HG02938 (cell line): Measurements from ENCODE around the gene LYPD5.
"Not testable (repeated sequence)": the region's sequence is repeated elsewhere in the genome, so short reads cannot be mapped to it uniquely, and the experiment has no call there.

ENCODE experiments used
- ATAC-seq: cut with Tn5 transposase; IDR thresholded peaks from one replicate; pipeline ENCODE4 v1.9.1; 2021; ENCODE audit warnings: mild to moderate bottlenecking, moderate library complexity; ENCODE audit not compliant: unreplicated experiment

Gene LYPD5

DNA sequence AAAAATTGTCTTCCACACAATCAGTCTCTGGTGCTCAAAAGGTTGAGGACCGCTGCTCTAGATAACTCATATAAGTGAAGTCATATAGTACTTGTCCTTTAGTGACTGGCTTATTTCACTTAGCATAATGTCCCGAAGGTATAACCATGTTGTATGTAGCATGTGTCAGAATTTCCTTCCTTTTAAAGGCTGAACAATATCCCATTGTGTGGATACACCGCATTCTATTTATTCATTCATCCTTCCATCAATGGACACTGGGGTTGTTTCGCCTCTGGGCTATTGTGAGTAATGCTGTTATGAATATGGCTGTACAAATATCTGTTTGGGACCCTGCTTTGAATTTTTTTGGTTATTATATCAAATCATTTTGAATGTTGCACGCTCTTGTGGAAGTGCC is 4.6 kb upstream of the LYPD5 start:
- no peak for ATAC-seq

DNA sequence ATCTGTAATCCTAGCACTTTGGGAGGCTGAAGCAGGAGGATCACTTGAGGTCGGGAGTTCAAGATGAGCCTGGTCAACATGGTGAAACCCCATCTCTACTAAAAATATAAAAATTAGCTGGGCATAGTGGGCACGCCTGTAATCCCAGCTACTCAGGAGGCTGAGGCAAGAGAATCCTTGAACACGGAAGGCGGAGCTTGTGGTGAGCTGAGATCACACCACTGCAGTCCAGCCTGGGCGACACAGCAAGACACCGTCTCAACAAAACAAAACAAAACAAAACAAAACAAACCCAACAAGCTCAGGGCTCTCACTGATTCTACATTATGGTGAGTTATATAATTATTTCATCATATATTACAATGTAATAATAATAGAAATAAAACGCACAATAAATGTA is 4.2 kb upstream of the LYPD5 start:
- ATAC-seq: not testable (repeated sequence)

DNA sequence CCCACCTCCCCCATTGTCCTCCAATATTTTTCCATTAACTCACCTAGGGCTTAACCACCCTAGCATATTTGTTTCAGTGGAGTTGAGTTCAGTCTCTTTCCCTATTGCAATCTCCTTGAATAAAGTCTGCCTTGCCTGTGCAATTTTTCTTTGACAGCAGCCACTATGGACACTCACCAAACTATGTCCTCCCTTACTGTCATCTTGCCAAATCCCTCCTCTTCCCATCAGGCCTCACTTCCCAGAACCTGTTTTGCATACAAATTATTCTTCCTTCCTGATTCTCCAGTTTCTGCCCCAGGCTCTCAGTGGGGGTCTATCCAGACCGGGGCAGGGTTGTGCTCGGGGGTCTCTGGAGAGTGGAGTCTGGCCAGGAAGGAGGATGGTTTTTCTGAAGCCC is 2.2 kb upstream of the LYPD5 start:
- ATAC-seq: no peak

DNA sequence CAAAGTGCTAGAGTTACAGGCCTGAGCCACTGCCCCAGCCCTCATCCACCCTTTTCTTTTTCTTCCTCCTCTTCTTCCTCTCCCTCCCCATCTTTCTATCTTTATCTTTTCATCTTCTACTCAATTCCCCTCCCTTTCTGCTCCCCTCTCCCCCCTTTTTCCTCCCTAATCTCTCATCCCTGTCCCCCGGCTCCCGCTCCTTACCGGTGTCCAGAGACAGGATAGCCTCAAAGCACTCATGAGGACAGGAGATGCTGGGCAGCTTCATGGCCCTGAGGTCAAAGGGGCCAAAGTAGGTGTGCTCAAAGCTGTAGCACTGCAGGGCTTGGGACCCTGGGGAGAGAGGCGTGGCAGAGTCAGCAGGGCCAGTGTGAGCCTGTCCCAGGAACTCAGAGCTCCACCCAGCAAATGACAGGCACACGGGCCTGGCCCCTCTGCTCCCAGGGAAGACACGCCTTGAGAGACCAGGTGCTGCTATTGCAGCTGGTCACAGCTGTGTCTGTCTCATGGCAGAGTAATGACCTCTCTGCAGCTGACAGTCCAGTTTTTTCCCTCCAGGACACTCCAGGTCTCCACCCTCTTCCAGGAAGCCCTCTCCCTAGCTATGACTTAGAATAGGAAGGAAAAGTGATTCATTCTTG is 2.6 kb downstream of the LYPD5 start:
- ATAC-seq: no peak

DNA sequence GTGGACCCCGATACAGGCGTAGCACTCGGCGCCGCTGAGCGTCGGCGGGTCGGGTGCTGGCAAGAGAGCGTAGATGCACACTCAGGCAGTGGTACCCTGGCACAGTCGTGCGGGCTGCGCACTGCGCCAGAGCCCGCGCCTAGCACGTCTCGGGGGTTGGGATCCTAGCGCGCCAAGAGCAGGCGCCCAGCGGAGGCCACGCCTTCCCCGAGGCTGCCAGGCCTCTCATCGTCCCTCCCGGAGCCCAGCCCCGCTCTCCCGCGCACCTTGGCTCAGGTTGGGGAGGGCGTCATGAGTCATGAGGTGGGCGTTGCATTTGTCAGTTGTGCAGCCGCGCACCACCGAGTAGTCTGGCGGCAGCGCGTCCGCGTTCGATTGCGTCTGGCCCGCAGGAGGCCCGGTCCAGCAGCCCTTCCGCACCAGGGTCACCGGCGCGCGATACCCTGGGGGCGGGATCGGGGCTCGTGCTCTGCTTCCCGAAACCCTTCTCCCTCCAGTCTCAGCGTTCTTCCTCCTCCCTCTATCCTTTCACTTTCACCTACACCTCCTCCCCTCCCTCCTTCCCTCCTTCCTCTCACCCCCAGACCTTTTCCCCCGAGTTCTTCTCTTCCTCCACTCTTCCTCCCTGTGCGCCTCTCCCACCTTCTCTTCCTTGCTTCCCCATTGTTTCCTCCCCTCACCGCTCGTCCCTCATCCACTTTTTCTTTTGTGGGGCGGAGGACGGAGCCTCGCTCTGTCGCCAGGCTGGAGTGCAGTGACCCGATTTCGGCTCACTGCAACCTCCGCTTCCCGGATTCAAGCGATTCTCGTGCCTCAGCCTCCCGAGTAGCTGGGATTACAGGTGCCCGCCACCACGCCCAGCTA is 3.5 kb downstream of the LYPD5 start:
- no peak for ATAC-seq

DNA sequence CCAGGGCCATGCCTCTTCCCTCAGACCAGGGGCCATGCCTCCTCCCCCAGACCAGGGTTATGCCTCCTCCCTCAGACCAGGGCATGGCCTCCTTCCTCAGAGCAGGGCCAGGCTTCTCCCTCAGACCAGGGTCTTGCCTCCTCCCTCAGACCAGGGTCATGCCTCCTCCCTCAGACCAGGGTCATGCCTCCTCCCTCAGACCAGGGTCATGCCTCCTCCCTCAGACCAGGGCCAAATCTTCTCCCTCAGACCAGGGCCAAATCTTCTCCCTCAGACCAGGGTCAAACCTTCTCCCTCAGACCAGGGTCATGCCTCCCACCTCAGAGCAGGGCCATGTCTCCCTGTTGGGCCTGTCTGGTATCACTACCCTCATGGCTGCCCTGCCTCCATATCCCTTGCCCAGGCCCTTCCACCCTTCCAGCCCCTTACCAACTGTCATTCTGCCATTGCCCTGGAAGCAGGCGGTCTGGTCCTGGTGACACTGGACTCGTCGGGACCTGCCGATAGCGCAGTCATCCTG is 4.2 kb downstream of the LYPD5 start:
- no peak for ATAC-seq

DNA sequence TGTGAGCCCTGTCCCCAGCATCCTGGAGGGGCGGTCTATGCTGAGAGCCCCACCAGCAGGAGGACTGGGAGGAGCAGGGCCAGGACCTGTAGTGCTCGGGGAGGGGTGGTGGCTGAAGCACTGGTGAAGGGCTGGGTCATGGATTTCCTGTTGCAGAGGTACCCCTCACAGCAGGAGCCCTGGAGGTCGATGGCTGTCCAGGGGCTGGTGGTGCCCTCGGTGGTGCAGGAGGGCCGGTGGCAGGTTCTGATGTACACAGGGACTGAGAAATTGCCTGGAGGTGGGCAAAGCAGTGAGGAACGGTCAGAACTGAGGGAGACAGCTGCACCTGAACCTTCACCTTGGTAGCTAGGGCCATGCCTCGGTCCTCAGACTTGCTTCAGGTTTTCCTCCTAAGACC is 4.7 kb downstream of the LYPD5 start:
- ATAC-seq: no peak

DNA sequence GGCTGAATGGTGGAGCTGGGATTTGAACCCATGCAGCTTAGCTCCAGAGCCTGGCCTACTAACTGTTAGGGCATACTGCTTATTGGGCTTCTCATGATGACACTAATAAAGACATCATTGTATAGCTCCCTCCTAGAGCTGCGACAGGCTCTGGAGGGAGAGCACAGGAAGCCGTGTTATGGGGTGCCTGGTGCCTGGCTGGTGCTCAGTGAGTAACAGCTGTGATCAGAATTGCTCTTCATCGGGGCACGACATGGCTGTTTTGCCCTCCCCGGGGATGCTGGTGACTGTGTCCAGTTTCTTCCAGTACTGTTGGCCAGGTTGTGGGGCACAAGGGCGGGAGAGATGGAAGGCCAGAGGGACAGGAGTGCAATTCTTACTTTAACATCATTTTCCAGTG is 5.1 kb downstream of the LYPD5 start:
- no peak for ATAC-seq

DNA sequence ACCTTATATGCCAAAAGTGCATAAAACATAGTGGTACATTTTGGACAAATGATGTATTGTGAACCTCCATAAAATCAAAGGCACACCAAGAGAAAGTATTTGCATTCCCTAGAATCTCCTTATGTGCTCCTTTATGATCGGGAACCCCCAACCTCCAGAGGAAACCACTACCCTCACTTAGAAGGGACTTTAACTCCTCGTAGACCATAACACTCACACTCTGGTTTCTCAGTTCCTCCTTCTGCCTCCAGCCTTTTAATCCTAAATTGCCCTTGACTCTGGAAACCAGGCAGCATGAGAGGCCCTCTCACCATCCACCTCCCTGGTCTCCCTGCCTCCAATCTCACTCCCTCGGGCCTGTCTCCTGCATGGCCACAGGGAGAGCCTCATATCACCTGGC is 11.7 kb downstream of the LYPD5 start:
- no peak for ATAC-seq

DNA sequence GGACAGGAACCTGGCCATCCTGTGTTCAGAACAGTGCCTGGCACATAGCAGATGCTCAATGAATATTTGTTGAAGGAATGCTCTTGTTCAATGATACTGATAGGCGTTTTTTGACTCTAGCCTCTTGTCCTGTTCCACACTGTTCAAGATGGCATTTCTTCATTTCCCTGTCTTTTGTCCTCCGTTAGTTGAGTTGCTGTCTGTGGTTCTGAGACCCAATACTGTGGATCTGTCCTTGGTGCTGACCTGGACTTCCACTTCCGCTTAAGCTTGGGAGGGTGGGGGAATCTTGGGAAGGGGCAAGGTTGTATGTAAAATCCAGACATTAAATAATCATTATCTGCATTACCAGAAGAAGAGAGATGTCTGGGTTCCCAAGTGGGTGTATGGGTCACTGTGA is 13.2 kb downstream of the LYPD5 start:
- ATAC-seq: no peak

DNA sequence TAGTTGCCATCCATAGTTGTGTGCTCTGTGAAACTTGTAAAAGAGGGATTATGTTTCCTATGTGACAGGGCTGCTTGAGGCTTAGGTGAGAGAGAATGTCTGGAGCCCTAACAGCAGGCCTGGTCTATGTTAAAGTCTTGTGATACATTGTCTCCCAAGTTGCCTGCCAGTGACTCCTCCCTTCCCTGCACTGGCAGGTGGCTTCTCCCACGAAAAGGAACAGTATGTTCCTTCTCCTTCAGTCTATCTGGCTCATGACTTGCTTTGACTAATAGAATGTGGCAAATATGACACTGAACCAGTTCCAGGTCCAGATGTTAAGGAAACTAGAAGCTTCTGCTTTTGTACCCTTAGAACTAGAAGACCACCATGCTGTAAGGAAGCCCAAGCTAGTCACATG is 15.6 kb downstream of the LYPD5 start:
- no peak for ATAC-seq

DNA sequence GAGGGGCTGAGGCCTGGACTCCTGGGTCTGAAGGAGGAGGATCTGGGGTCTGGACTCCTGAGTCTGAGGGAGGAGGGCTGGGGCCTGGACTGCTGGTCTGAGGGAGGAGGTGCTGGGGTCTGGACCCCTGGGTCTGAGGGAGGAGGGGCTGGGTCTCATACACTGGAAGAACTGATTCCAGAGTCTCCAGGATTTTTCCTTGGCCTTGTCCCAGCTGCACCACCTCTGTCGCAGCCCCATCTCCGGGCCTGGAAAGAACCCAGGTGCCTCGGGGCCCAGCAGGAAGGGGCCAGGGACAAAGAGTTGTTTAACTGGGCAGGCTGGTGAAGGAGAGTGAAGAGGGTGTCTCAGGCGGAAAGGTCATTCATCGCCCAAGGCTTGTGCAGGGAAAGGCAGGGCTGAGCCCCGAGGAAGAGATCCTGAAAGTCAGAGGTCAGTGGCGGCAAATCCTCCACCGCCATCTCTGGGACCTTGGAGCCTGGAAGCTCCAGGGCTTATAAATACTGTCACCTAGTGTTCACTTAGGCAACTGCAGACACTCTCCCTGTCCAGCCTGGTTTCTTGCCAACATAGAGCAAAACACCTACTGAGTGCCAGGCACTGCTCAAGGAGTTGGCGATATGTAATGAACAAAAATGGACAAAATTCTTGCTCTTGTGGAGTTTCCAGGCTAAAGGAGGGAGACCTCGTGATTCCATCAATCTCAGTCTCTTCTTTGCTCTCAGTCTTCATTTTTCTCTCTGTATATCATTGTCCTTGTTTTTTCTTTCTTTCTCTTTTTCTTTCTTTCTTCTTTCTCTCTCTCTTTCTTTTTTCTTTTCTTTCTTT is 17.1 kb downstream of the LYPD5 start:
- no peak for ATAC-seq

DNA sequence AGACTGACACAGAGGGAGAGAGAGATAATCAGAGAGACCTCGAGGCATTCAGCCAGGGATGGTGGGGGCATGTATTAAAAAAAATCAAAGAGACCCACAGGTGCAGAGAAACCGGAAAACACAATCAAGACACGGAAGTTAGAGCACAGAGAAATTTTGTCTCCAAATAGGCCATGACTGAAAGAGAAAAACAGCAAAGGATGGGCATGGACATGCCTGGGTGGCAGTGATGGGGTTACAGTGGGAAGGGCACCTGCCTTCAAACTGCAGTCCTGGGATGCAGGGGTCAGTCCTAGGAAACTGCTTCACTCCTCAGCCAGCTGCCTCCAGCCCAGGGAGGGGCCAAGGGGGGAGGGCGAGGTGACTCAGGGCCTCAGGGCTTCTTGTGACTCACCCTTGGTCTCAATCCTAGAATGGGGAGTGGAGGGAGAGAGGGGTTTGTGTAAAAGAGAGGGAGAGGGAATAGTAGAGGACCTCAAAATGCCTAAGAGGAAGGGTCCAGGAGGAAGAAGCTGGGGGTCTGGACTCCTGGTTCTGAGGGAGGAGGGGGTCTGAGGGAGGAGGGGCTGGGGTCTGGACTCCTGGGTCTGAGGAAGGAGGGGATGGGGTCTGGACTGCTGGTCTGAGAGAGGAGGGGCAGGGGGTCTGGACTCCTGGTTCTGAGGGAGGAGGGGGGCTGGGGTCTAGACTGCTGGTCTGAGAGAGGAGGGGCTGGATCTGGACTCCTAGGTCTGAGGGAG is 17.8 kb downstream of the LYPD5 start:
- no peak for ATAC-seq

DNA sequence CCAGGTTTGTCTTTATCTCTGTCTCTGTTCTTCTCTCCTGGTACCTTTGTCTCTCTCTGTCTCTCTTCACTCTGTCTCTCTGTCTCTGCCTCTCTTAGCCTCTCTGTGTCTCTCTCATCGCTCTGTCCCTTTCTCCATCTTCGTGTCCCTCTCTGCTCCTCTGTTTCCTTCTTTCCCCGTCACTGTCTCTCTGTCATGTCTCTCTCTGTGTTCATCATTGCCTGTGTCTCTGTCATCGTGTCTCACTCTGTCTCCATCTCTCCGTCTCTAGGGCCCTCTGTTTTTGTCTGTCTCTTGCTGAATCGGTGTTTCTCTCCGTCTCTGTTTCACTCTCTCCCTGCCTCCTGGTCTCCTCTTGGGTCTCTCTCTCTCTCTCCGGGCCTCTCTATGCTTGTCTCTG is 18.6 kb downstream of the LYPD5 start:
- ATAC-seq: no peak

DNA sequence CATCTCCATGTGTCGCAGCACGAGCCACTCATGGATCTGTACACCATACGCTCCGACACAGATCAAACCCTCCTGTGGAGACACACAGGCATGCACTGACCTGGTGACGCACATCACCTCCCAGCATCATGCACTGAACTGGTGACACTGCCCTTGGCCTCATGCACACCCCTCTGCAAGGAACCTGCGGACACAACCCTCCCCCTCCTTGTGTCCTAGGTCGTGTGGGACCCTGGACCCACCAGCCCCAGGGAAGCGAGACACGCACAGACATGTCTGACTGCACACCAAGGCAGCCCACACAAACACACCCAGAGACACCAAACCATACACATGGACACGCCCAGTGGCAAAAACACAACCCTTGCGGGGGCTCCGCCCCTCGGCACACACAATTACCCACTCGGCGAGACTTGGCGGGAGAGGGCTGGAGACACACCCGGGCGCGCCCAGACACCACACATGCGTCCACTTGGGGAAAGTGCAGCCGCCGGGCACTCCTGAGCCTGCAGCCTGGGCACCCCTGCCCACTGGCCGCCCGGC is 19.5 kb downstream of the LYPD5 start:
- no peak for ATAC-seq

DNA sequence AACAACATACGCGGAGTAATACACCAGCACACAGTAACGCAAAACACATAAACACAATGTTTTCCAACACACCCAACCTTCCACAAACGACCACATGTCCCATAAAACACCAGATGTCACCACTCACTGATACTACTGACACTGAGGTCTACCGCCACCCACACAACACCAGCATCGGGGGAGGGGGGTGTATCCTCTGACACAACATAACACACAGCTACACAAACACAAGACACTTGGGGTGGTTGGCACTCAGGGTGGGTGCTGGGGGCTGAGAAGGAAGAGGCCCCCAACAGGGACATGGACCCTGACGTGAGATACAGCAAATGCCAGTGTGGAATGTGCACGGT is 20.0 kb downstream of the LYPD5 start:
- no peak for ATAC-seq

DNA sequence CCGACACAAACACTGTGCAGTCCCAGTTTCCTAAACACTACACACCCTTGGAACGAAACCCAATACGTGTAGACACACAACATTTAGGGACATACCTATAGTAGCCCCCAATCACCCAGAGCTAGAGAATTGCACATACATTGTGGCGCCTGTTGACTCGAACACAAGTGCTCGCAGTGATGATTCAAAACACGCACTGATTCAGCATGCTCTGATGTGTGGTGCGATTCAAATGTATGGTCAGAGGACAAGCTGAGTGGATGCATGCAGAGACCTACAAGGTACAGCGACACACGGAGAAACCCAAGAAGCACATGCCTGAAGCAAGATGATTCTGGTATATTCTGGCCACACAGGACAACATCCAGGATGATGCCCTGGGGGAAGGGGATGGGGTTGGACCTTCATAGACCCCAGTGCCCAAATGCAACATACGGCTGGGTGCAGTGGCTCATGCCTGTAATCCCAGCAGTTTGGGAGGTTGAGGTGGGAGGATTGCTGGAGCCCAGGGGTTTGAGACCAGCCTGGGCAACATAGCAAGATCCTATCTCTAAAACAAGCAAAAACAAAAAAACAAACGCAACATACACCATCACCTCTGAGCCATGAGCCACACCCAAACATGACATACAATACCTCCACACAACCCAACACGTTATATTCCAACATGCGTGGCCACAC is 20.5 kb downstream of the LYPD5 start:
- ATAC-seq: no peak

DNA sequence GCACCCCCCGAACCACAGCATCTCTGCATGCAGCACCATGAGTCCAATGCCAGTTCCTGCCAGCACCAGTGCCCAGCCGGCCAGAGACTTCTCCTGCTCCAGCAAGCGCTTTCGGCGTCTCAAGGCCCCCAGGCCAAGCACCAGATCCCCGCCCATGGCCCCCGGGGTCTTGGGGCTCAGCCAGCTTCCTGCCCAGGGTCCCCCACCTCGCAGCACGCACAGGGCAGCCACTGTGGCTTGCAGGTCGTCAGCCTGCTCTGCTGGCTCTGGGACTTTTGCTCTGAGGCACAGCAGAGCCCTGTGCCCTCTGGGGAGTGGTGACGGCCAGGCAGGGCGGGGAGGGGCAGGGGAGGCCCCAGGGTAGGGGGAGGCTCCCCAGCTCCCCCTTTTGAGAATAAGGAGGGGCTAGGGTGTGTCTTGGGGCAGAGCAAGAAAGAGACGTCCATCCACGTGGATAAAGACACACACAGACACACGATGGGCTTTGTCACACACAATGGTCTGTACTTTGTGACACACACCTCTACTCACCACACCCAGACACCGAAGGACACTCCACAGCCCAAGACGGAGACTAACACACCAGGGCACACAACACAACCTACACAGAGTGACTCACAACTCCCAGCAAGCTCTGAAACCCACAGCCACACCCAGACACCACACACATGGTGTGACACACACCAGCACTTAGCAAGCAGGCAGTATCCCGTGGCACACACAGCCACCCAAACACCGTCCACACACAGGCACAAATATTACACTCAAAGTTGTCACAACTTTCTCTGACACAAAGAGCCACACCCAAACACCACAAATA is 21.3 kb downstream of the LYPD5 start, which contains the start of gene KCNN4:
Gene KCNN4, minus strand, starts transcription at position 268 of the 820 bp plus-strand sequence. Its CDS starts 112 bp downstream, at position 156.
- ATAC-seq: no peak

DNA sequence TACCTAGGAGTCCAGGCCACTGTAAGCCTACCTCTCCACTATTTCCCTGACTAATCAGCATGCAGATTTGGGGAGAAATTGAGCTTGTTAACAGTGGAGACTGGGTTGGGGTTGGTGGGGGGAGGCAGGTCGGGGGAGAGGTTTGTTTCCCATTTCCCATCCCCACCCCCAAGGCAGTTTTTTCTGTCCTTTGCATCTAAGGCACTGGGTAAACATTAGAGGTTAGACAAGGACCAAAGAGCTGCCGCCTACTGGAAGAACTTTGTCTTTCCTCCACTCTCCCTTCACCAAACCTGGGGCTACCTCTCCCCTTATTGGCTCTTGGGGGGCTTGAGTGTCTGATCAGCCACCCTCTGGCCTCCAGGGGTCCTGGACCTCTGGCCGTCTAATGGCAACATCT is 22.4 kb downstream of the LYPD5 start:
- ATAC-seq: no peak
